GM12878 (cell line): ENCODE results near the gene GNAT3.

Source experiments
- E2F4 ChIP-seq: IDR thresholded peaks from 2 replicates; pipeline ENCODE4 v1.6.1; 2012; ENCODE audit warnings: low read depth, low read length, improper control_type of control experiment
- EZH2 ChIP-seq: IDR thresholded peaks from 2 replicates; pipeline ENCODE4 v1.6.1; 2012; ENCODE audit warnings: low read depth, mild to moderate bottlenecking, control low read depth, inconsistent platforms, low read length, borderline replicate concordance; ENCODE audit not compliant: control insufficient read depth
- KDM1A ChIP-seq: fragments of 200-600 bp; sonication (generic); IDR thresholded peaks from 2 replicates; pipeline ENCODE4 v1.6.1; 2016; ENCODE audit warnings: borderline replicate concordance
- MAX ChIP-seq: IDR thresholded peaks from 2 replicates; pipeline ENCODE4 v1.6.1; 2012; ENCODE audit warnings: low read depth, low read length, improper control_type of control experiment
- NR2F1 ChIP-seq: fragments of 450-650 bp; conservative IDR thresholded peaks from 2 replicates; pipeline ENCODE4 v1.6.1; 2017; ENCODE audit warnings: mild to moderate bottlenecking
- POLR2A ChIP-seq: IDR thresholded peaks from 2 replicates; pipeline ENCODE4 v1.6.1; 2011; ENCODE audit warnings: low read depth, mild to moderate bottlenecking, low read length
- SUZ12 ChIP-seq: fragments of 200-600 bp; sonication (generic); IDR thresholded peaks from one replicate; pipeline ENCODE4 v1.6.1; 2018; ENCODE audit warnings: antibody characterized with exemption, mild to moderate bottlenecking; ENCODE audit not compliant: unreplicated experiment

GRCh38 chr7:80529362-80529761 lies 17.5 kb upstream of the GNAT3 start:
- TF ChIP-seq POLR2A (no peak), E2F4 (no peak), NR2F1 (no peak), MAX (no peak), KDM1A (no peak), SUZ12 (no peak), EZH2 (no peak)
